H1 (cell line): ENCODE data around the gene EMP2.

Experiments used
- EGR1 ChIP-seq: IDR thresholded peaks from 2 replicates; pipeline ENCODE4 v1.6.1; 2011; ENCODE audit warnings: low read depth, low read length, borderline replicate concordance
- EZH2 ChIP-seq: fragments of 200-600 bp; sonication (generic); IDR thresholded peaks from 2 replicates; pipeline ENCODE4 v1.7.1; 2012; ENCODE audit warnings: low read depth, mild to moderate bottlenecking, moderate library complexity, low read length, inconsistent platforms; ENCODE audit not compliant: severe bottlenecking
- FOSL1 ChIP-seq: IDR thresholded peaks from 2 replicates; pipeline ENCODE4 v1.6.1; 2011; ENCODE audit warnings: mild to moderate bottlenecking, low read depth, low read length, moderate library complexity; ENCODE audit not compliant: insufficient read depth
- HDAC6 ChIP-seq: IDR thresholded peaks from one replicate; pipeline ENCODE4 v1.7.1; 2012; ENCODE audit warnings: low read depth, mild to moderate bottlenecking, inconsistent platforms, low read length, moderate library complexity
- JUN ChIP-seq: IDR thresholded peaks from 2 replicates; pipeline ENCODE4 v1.6.1; 2011; ENCODE audit warnings: low read depth, mild to moderate bottlenecking, improper control_type of control experiment, low read length
- NANOG ChIP-seq: IDR thresholded peaks from 2 replicates; pipeline ENCODE4 v1.6.1; 2011; ENCODE audit warnings: low read length, low read depth, mild to moderate bottlenecking, inconsistent platforms; ENCODE audit not compliant: insufficient read depth, poor library complexity, severe bottlenecking
- POLR2AphosphoS5 ChIP-seq: IDR thresholded peaks from 2 replicates; pipeline ENCODE4 v1.6.1; 2011; ENCODE audit warnings: low read depth, low read length
- SIX5 ChIP-seq: IDR thresholded peaks from 2 replicates; pipeline ENCODE4 v1.6.1; 2011; ENCODE audit warnings: mild to moderate bottlenecking, low read depth, low read length
- SP2 ChIP-seq: IDR thresholded peaks from 2 replicates; pipeline ENCODE4 v1.6.1; 2012; ENCODE audit warnings: mild to moderate bottlenecking, low read length, inconsistent platforms
- TAF1 ChIP-seq: IDR thresholded peaks from 2 replicates; pipeline ENCODE4 v1.6.1; 2011; ENCODE audit warnings: mild to moderate bottlenecking, low read depth, low read length
- TCF12 ChIP-seq: IDR thresholded peaks from 2 replicates; pipeline ENCODE4 v1.6.1; 2011; ENCODE audit warnings: low read depth, mild to moderate bottlenecking, low read length
- TF ChIP-seq, protein P1 (sequence below): IDR thresholded peaks from 2 replicates; pipeline ENCODE4 v1.6.1; 2012; ENCODE audit warnings: inconsistent platforms
- TF ChIP-seq, protein P2 (sequence below), 3 experiments: IDR thresholded peaks; 1 replicate in 2 of 3; 2 replicates in 1 of 3; pipeline versions ENCODE4 v1.5.1 to v1.6.1; 2011; ENCODE audit warnings: low read length in 3 of 3, mild to moderate bottlenecking in 3 of 3, inconsistent platforms in 2 of 3, low read depth in 1 of 3, moderate library complexity in 1 of 3; ENCODE audit not compliant: insufficient read depth in 1 of 3; ENCODE audit errors: control extremely low read depth in 1 of 3

DNA sequence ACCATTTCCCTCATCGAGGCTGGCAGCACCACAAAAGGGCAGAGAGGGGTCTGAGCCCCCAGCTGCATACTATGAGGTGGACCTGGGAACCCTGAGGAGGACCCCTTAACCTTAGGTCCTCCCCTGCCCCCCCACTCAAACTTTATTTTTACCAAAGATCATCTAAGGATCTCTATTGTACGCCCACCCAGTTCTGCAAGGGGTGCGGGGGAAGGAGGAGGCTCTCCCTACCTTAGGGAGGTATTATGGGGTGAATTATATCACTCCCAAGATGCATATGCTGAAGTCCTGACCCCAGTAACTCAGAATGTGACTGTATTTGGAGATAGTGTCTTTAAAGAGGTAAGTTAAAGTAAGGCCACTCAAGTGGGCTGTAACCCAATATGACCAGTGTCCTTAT, 26.8 kb upstream of the EMP2 start:
- no peak for TF ChIP-seq TCF12
- TF ChIP-seq FOSL1 = no peak
- no peak for TF ChIP-seq EZH2
- TF ChIP-seq JUN = no peak
- TF ChIP-seq TAF1 = no peak
- TF ChIP-seq SP2 = no peak
- TF ChIP-seq SIX5 = no peak
- TF ChIP-seq, protein P1, sequence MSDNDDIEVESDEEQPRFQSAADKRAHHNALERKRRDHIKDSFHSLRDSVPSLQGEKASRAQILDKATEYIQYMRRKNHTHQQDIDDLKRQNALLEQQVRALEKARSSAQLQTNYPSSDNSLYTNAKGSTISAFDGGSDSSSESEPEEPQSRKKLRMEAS = no peak
- no peak for TF ChIP-seq EGR1
- TF ChIP-seq, protein P2, sequence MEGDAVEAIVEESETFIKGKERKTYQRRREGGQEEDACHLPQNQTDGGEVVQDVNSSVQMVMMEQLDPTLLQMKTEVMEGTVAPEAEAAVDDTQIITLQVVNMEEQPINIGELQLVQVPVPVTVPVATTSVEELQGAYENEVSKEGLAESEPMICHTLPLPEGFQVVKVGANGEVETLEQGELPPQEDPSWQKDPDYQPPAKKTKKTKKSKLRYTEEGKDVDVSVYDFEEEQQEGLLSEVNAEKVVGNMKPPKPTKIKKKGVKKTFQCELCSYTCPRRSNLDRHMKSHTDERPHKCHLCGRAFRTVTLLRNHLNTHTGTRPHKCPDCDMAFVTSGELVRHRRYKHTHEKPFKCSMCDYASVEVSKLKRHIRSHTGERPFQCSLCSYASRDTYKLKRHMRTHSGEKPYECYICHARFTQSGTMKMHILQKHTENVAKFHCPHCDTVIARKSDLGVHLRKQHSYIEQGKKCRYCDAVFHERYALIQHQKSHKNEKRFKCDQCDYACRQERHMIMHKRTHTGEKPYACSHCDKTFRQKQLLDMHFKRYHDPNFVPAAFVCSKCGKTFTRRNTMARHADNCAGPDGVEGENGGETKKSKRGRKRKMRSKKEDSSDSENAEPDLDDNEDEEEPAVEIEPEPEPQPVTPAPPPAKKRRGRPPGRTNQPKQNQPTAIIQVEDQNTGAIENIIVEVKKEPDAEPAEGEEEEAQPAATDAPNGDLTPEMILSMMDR (IDR thresholded peaks at IDR 0.05; ENCODE audit: control extremely low read depth in 1 of 3, insufficient read depth in 1 of 3, low read depth in 1 of 3, low read length in 3 of 3) = no peak
- no peak for TF ChIP-seq NANOG
- no peak for TF ChIP-seq POLR2AphosphoS5
- TF ChIP-seq HDAC6 = no peak
